IPS DF 6.9 (cell line): Measurements from ENCODE around the gene ACACA.

ENCODE experiments used
- DNase-seq: peaks from one replicate; pipeline ENCODE4 v3.0.0-alpha.2; 2013; ENCODE audit warnings: low read depth, low spot score
- H3K27ac ChIP-seq: one replicate; pipeline ENCODE4 v1.5.1; 2013; ENCODE audit warnings: low read length, control low read depth
- H3K27me3 ChIP-seq: 2 replicates; pipeline ENCODE4 v1.6.1; 2013; ENCODE audit warnings: mild to moderate bottlenecking, low read length; ENCODE audit not compliant: control insufficient read depth, insufficient read depth
- H3K36me3 ChIP-seq: 2 replicates; pipeline ENCODE4 v1.6.1; 2013; ENCODE audit warnings: low read length; ENCODE audit not compliant: control insufficient read depth, insufficient read depth
- H3K4me1 ChIP-seq: 2 replicates; pipeline ENCODE4 v1.6.1; 2013; ENCODE audit warnings: low read length; ENCODE audit not compliant: control insufficient read depth, insufficient read depth
- H3K4me3 ChIP-seq: 2 replicates; pipeline ENCODE4 v1.5.1; 2013; ENCODE audit warnings: mild to moderate bottlenecking, low read length
- H3K9me3 ChIP-seq: 2 replicates; pipeline ENCODE4 v1.6.1; 2013; ENCODE audit warnings: low read length, inconsistent platforms; ENCODE audit not compliant: control insufficient read depth, insufficient read depth
- WGBS: extraction: QIAGEN DNeasy Blood & Tissue Kit; methylation state at CpG from one replicate; pipeline ENCODE4 v1.1.7; 2013; ENCODE audit warnings: mixed read lengths, missing lambda C conversion rate; ENCODE audit not compliant: insufficient read length, insufficient coverage; 5-methylcytosine and 5-hydroxymethylcytosine counted together

ACACA gene

DNA sequence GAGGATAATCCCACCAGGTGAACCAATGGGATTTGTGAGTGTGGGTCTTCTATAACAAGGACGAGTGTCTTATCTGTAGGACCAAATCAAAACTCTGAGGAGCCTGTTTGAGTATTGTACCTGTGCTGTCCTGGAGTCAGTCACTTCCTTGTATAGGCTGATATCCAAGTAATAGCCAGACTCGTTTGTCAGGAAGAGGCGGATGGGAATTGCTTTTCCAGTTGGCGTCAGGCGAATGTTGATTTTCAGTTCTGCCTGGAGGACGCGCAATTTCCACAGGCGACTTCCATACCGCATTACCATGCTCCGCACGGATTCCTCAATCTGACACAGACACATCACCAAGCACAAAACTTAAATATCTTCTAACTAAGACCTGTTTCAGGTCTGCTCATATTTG lies 218.5 kb downstream of the ACACA start:
- no peaks in the 10 kb centered on the region; the same call in 1 of the 2 replicates for H3K4me1 ChIP-seq
- no peaks in the 10 kb centered on the region for H3K27me3 ChIP-seq
- 100% methylated on average over 1 of the region's 11 CpGs for WGBS
- DNase-seq = no peak
- peaks cover 5% of the 10 kb centered on the region; the same call in 1 of the 2 replicates for H3K36me3 ChIP-seq
- no peak overlapping the region for H3K4me3 ChIP-seq
- H3K9me3 ChIP-seq = no peaks in the 10 kb centered on the region
- no peak overlapping the region for H3K27ac ChIP-seq

GRCh38 chr17:37187262-37187661 lies 219.4 kb downstream of the ACACA start:
- Histone ChIP-seq H3K27me3 (no peaks in the 10 kb centered on the region), H3K9me3 (no peaks in the 10 kb centered on the region), H3K4me1 (no peaks in the 10 kb centered on the region; the same call in 1 of the 2 replicates), H3K27ac (no peak overlapping the region), H3K36me3 (peaks cover 5% of the 10 kb centered on the region; the same call in 1 of the 2 replicates), H3K4me3 (no peak overlapping the region)
- DNase-seq = no peak
- WGBS = no CpG with 5 or more reads among the region's 3 CpGs

- H3K4me3 ChIP-seq = no peak overlapping the region
- no peaks in the 10 kb centered on the region for H3K4me1 ChIP-seq
- H3K9me3 ChIP-seq = no peaks in the 10 kb centered on the region
- no peaks in the 10 kb centered on the region for H3K27me3 ChIP-seq
- no peak for DNase-seq
- H3K27ac ChIP-seq = no peak overlapping the region
- no peaks in the 10 kb centered on the region; the same call in 1 of the 2 replicates for H3K36me3 ChIP-seq
- WGBS = no CpG with 5 or more reads among the region's 6 CpGs
Measured at GRCh38 chr17:37182786-37183465, 223.7 kb downstream of the ACACA start.

GRCh38 chr17:37180376-37180775 lies 226.3 kb downstream of the ACACA start:
- Histone ChIP-seq H3K4me1 (no peaks in the 10 kb centered on the region), H3K27me3 (no peaks in the 10 kb centered on the region), H3K4me3 (no peak overlapping the region), H3K27ac (no peak overlapping the region), H3K9me3 (no peaks in the 10 kb centered on the region), H3K36me3 (no peaks in the 10 kb centered on the region; the same call in 1 of the 2 replicates)
- no peak for DNase-seq
- WGBS = no CpG with 5 or more reads among the region's 1 CpG

GRCh38 chr17:37179893-37180292 lies 226.7 kb downstream of the ACACA start:
- H3K9me3 ChIP-seq = no peaks in the 10 kb centered on the region
- H3K4me1 ChIP-seq = no peaks in the 10 kb centered on the region
- no CpG with 5 or more reads among the region's 1 CpG for WGBS
- no peak overlapping the region for H3K27ac ChIP-seq
- no peak for DNase-seq
- no peaks in the 10 kb centered on the region for H3K27me3 ChIP-seq
- no peak overlapping the region for H3K4me3 ChIP-seq
- no peaks in the 10 kb centered on the region; the same call in 1 of the 2 replicates for H3K36me3 ChIP-seq

DNA sequence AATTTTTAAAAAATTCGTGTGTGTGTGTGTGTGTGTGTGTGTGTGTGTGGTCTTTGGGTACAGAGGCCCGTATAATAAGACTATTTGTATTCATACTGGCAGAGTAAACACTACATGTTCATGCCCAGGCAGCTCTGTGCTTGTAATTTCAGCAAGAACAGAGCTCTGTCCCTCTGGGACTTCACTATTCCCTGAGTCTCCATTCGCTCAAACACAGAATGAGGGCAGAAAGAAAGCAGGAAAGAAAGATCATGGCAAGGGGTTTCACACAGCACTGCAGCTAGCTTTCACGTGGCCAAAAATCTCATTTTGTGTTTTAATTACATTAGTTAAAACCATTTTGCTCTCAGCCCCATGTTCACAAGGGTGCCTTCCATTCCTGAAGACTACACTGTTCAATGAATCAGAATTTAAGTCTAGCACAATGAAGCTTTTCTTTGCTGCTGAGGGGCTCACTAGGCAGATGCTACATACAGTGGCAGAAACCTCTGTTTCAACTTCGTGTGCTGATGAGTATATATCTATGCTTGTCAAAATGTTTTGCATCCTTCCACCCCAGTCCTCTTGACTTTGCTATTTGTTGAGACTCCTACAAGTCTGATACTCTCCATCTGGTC lies 229.3 kb downstream of the ACACA start:
- Histone ChIP-seq H3K36me3 (no peaks in the 10 kb centered on the region; the same call in 1 of the 2 replicates), H3K27ac (no peak overlapping the region), H3K4me3 (no peak overlapping the region), H3K27me3 (no peaks in the 10 kb centered on the region), H3K9me3 (no peaks in the 10 kb centered on the region), H3K4me1 (no peaks in the 10 kb centered on the region)
- WGBS = no CpG with 5 or more reads among the region's 5 CpGs
- DNase-seq = no peak

DNA sequence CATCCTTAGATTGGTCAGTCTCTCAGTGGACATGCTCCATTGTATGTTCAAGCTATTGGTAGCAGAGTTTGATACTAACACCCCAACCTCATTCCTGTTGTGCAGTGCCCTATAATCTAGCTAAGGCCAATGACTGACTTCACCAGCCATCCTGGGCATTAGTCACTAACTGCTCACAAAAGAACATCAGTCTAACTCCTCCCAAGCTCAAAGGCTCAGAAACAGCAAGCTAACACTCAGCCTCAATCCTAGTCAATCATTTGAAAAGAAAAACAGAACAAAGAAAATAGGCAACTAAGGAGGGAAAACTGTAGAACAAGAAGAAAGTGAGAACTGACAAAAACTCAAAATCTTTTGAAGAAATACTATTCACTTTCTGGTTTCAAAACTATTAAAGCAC lies 229.9 kb downstream of the ACACA start:
- Histone ChIP-seq H3K4me1 (no peaks in the 10 kb centered on the region), H3K27ac (no peak overlapping the region), H3K27me3 (no peaks in the 10 kb centered on the region), H3K9me3 (no peaks in the 10 kb centered on the region), H3K4me3 (no peak overlapping the region), H3K36me3 (no peaks in the 10 kb centered on the region; the same call in 1 of the 2 replicates)
- no peak for DNase-seq

GRCh38 chr17:37174205-37174604 lies 232.4 kb downstream of the ACACA start:
- WGBS = no CpG with 5 or more reads among the region's 5 CpGs
- no peaks in the 10 kb centered on the region for H3K9me3 ChIP-seq
- no peaks in the 10 kb centered on the region; the same call in 1 of the 2 replicates for H3K36me3 ChIP-seq
- H3K4me3 ChIP-seq = no peak overlapping the region
- H3K27me3 ChIP-seq = no peaks in the 10 kb centered on the region
- H3K27ac ChIP-seq = no peak overlapping the region
- H3K4me1 ChIP-seq = peaks cover 1% of the 10 kb centered on the region; the same call in 1 of the 2 replicates
- peak; percentile 37 for DNase-seq

GRCh38 chr17:37170881-37171425 lies 235.7 kb downstream of the ACACA start:
- H3K4me1 ChIP-seq = peaks cover 3% of the 10 kb centered on the region; the same call in 1 of the 2 replicates
- H3K9me3 ChIP-seq = no peaks in the 10 kb centered on the region
- DNase-seq = no peak
- no peak overlapping the region for H3K4me3 ChIP-seq
- H3K36me3 ChIP-seq = no peaks in the 10 kb centered on the region
- no peaks in the 10 kb centered on the region for H3K27me3 ChIP-seq
- no peak overlapping the region for H3K27ac ChIP-seq
- no CpG with 5 or more reads among the region's 2 CpGs for WGBS

GRCh38 chr17:37168731-37169353 lies 237.8 kb downstream of the ACACA start:
- no peaks in the 10 kb centered on the region for H3K36me3 ChIP-seq
- H3K9me3 ChIP-seq = no peaks in the 10 kb centered on the region
- no CpG with 5 or more reads among the region's 3 CpGs for WGBS
- H3K27ac ChIP-seq = no peak overlapping the region
- H3K27me3 ChIP-seq = no peaks in the 10 kb centered on the region
- DNase-seq = no peak
- peaks cover 3% of the 10 kb centered on the region; the same call in 1 of the 2 replicates for H3K4me1 ChIP-seq
- no peak overlapping the region for H3K4me3 ChIP-seq
